GM10248 (cell line): Measurements from ENCODE around the gene PEX12.

Source experiments
- CTCF ChIA-PET: fragments of 300-600 bp; sonication (Branson Sonifier 250); formaldehyde crosslinking; extraction: SDS; loops from one replicate; lab custom pipeline; 2021; ENCODE audit warnings: antibody characterized with exemption; lab: Yijun Ruan, JAX
- POLR2A ChIA-PET: fragments of 350-650 bp; sonication (Branson Sonifier 250); formaldehyde crosslinking; extraction: SDS; loops from one replicate; lab custom pipeline; 2020; ENCODE audit warnings: antibody characterized with exemption; lab: Yijun Ruan, JAX
- DNase-seq: peaks from one replicate; pipeline ENCODE4 v3.0.0; 2012; ENCODE audit errors: extremely low spot score
- TF ChIP-seq, protein P1 (sequence below): IDR thresholded peaks from 2 replicates; pipeline ENCODE4 v1.5.1; 2012; ENCODE audit warnings: mild to moderate bottlenecking, low read depth; ENCODE audit errors: extremely low read depth, missing control alignments, control extremely low read depth

Gene PEX12

GRCh38 chr17:35587074-35587961 lies 8.9 kb upstream of the PEX12 start, which contains the start of gene AP2B1:
Gene AP2B1 (plus strand): TSS chr17:35587322. CDS start chr17:35594031, 6,709 bp downstream.
- DNase-seq = peak; percentile 92
- POLR2A ChIA-PET = interaction anchor here (0.6 to 1.3 kb wide), 2 partner anchors 9 to 221 kb away, joined by 5 read pairs; partner anchors contain the start of gene PEX12
- CTCF ChIA-PET = interaction anchor here (1.1 kb wide), 1 partner anchor 10 kb away, joined by 4 read pairs; no protein-coding TSS in a partner anchor
- TF ChIP-seq, protein P1, sequence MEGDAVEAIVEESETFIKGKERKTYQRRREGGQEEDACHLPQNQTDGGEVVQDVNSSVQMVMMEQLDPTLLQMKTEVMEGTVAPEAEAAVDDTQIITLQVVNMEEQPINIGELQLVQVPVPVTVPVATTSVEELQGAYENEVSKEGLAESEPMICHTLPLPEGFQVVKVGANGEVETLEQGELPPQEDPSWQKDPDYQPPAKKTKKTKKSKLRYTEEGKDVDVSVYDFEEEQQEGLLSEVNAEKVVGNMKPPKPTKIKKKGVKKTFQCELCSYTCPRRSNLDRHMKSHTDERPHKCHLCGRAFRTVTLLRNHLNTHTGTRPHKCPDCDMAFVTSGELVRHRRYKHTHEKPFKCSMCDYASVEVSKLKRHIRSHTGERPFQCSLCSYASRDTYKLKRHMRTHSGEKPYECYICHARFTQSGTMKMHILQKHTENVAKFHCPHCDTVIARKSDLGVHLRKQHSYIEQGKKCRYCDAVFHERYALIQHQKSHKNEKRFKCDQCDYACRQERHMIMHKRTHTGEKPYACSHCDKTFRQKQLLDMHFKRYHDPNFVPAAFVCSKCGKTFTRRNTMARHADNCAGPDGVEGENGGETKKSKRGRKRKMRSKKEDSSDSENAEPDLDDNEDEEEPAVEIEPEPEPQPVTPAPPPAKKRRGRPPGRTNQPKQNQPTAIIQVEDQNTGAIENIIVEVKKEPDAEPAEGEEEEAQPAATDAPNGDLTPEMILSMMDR = no peak

DNA sequence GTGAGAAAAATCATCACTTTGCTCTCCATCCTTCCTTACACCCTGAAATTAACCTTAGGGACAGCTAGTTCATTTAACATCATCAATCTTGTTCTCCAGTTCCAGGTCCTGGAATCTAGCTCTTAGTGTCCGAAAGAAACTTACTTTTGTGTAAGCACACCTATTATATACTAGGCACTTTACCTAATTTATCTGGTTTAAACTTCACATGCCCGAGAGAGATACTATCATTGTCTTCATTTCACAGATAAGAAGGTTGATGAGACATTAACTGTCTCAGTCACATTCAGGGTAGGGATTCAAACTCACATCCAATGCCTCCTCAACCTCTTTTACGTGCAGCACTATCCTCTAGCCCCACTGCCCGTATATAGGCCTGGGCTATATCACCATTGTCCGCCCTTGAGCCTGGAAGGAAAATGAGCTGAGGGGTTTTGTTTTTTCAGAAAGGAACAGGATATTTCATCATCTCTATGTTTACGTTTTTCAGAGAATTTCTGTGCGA lies 8.2 kb upstream of the PEX12 start:
- POLR2A ChIA-PET = interaction anchor here (1.3 kb wide), 1 partner anchor 8 kb away, joined by 5 read pairs; the partner anchor contains the start of gene PEX12
- TF ChIP-seq, protein P1 = no peak
- CTCF ChIA-PET = interaction anchor here (1.1 to 1.9 kb wide), 2 partner anchors 9 to 47 kb away, joined by 4 to 5 read pairs; no protein-coding TSS in a partner anchor
- no peak for DNase-seq

GRCh38 chr17:35584061-35584460 lies 5.7 kb upstream of the PEX12 start:
- no peak for DNase-seq
- CTCF ChIA-PET = no interaction called here
- TF ChIP-seq, protein P1 = no peak
- POLR2A ChIA-PET = no interaction called here

DNA sequence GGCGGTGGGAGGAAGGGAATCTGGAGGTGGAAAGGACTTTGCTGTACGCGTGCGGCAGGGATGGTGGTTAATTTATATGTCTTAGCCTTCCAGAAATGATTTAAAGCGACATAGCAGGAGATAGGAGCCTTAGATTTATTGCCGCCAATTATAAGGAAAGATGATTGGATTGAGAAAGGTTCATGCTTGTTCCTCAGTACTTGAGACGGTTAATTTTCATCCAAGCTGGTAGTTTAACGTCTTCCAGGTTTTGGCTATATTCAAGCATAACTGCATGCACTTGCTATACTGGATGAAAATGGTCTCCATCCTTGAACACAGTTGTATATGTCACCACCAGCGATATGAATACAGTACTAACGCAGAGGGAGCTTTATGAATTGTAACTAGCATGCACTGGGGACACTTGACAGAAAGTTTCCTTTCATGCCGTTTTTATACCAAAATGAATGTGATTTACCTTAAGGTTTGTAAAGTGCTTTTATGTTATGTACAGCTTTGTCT lies 610 bp upstream of the PEX12 start:
- ChIA-PET POLR2A (interaction anchor here (0.5 to 1.6 kb wide), 4 partner anchors 8 to 205 kb away, joined by 3 to 5 read pairs (median 4); partner anchors contain the start of genes AP2B1 and SLFN11), CTCF (interaction anchor here (1.0 to 2.2 kb wide), 11 partner anchors 9 to 266 kb away, joined by 3 to 9 read pairs (median 5); partner anchors contain the start of gene SLFN12L)
- TF ChIP-seq, protein P1 = no peak
- peak; percentile 18 for DNase-seq

DNA sequence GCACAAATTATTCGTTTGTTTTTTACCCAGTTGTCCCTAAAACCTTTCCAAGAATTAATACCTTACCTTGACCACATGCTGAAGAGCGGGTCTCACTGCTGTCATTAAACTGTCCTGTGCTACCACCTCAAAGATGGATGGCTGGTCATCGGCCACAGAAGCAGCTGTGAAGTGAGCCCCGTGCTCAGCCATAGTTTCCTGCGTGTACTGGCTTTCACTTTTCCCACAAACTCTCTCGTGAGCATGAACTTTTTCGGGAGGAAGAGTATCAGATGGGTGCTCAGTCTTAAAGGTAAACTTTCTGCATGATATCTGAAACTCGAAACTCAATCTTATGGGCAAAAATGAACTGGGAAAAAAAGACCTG lies 558 bp downstream of the PEX12 start:
- ChIA-PET CTCF (interaction anchor here (1.0 to 1.9 kb wide), 6 partner anchors 9 to 265 kb away, joined by 3 to 6 read pairs (median 4); no protein-coding TSS in a partner anchor), POLR2A (interaction anchor here (1.0 to 1.6 kb wide), 3 partner anchors 9 to 204 kb away, joined by 3 to 5 read pairs (median 3); partner anchors contain the start of genes AP2B1 and SLFN11)
- TF ChIP-seq, protein P1 = no peak
- DNase-seq = no peak

DNA sequence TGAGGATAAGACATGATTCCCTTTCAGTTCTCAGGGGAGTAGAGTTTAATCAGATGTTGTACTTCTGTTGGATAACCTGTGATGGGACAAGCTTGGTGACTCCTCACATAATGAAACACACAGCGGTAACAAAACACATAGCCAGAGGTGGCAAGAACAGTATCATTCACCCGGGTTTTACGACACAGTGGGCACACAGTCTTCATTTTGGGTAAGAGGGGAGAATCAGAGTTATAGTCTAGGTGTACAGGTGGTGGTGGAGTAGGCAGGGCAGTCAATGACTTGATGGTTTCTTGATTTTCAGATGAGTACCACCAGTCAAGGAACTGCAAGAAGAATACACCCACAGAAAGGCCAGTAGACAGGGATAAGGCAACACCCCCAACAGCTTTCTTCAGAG lies 2.6 kb downstream of the PEX12 start:
- ChIA-PET CTCF (interaction anchor here (1.2 to 2.4 kb wide), 3 partner anchors 12 to 263 kb away, joined by 3 to 10 read pairs (median 3); no protein-coding TSS in a partner anchor), POLR2A (interaction anchor here (0.6 to 0.7 kb wide), 2 partner anchors 30 to 239 kb away, joined by 3 to 9 read pairs; no protein-coding TSS in a partner anchor)
- DNase-seq = no peak
- TF ChIP-seq, protein P1 = no peak
